ENCODE results near the gene PDZD2.
"Not testable (repeated sequence)": the region's sequence is repeated elsewhere in the genome, so short reads cannot be mapped to it uniquely, and the experiment has no call there.

Gene PDZD2

DNA sequence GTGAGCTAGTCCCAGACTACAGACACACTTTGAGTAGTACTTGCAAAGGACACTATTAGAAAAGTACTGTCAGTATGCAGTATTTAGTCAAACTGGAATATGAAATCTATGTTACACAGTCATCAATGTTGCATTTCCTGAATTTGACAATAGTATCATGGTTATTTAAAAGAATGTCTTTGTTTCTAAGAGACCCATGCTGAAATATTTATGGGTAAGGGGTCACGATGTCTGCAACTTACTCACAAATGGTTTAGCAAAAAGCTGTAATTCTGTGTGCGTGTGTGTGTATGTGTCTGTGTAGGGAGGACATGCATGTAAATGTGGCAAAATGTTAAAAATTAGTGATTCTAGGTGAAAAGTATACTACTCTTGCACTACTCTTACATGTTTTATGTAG is 429.6 kb downstream of the PDZD2 start:
- H3K4me3 ChIP-seq (ENCODE audit: control insufficient read depth, low read depth, low read length) = no peak overlapping the region
- no peak for DNase-seq (ENCODE audit: low read depth)
- TF ChIP-seq, protein P1, sequence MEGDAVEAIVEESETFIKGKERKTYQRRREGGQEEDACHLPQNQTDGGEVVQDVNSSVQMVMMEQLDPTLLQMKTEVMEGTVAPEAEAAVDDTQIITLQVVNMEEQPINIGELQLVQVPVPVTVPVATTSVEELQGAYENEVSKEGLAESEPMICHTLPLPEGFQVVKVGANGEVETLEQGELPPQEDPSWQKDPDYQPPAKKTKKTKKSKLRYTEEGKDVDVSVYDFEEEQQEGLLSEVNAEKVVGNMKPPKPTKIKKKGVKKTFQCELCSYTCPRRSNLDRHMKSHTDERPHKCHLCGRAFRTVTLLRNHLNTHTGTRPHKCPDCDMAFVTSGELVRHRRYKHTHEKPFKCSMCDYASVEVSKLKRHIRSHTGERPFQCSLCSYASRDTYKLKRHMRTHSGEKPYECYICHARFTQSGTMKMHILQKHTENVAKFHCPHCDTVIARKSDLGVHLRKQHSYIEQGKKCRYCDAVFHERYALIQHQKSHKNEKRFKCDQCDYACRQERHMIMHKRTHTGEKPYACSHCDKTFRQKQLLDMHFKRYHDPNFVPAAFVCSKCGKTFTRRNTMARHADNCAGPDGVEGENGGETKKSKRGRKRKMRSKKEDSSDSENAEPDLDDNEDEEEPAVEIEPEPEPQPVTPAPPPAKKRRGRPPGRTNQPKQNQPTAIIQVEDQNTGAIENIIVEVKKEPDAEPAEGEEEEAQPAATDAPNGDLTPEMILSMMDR (conservative IDR thresholded peaks at IDR 0.05; ENCODE audit: control insufficient read depth, insufficient read depth, low read depth, low read length) = no peak

DNA sequence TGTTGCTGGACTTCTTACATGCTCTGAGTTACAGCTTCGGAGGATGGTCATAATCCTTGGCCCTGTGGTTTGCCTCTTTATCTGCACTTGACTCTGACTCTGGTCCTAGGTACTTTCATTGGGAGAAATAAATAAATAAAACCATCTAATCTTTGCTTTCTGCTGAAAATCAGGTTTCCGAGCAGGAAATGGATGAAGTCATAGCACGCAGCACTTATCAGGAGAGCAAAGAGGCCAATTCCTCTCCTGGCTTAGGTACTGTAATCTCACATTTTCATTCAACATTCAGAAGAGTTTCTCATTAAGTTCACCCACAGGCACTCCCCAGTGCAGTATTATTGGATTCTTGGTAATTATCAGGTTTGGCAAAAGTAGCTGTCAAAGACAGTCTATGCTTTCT is 430.5 kb downstream of the PDZD2 start:
- TF ChIP-seq, protein P1 (conservative IDR thresholded peaks at IDR 0.05; ENCODE audit: control insufficient read depth, insufficient read depth, low read depth, low read length) = no peak
- DNase-seq (ENCODE audit: low read depth) = no peak
- no peak overlapping the region for H3K4me3 ChIP-seq (ENCODE audit: control insufficient read depth, low read depth, low read length)

DNA sequence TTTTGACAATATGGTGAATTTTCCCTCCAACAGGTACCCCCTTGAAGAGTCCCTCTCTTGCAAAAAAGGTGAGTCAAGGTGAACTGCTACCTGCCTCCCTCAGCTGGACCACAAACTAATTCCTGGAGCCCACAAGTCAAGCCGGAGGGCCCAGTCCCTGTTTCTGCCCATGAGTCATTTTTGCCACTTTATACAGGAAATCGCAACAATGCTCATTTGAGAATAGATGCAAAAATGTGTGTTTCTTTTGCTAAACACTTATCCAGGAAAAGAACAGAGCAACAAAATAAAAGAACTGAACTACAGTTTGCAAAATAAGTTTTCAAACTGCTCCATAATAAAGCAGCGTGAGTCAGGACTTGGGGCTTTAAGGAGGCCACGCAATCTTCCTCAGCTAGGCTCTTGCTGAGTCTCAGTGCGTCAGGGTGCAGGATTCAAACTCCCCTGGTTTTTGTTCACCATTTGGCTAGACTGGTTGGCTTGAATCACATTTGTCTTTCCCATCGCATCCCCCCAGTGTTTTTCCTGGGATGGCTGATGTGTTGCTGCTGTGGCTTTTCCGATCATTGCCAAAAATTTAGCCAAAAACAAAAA is 432.5 kb downstream of the PDZD2 start:
- H3K4me3 ChIP-seq (ENCODE audit: control insufficient read depth, low read depth, low read length) = no peak overlapping the region
- DNase-seq (ENCODE audit: low read depth) = peak; percentile 32
- TF ChIP-seq, protein P1 (conservative IDR thresholded peaks at IDR 0.05; ENCODE audit: control insufficient read depth, insufficient read depth, low read depth, low read length) = no peak

DNA sequence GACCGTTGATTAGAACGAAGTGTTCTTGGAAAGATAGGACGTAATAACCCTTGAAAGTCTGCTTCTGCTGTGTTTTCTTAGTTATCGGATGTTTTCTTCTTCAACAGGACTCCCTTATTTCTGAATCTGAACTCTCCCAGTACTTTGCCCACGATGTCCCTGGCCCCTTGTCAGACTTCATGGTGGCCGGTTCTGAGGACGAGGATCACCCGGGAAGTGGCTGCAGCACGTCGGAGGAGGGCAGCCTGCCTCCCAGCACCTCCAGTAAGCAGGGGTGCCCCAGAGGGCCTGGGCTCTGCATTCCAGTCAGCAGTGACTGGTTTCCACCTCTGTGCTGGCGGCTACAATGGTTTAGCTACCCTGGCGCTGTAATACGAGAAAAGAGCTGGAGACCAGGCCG is 433.1 kb downstream of the PDZD2 start:
- TF ChIP-seq, protein P1 (conservative IDR thresholded peaks at IDR 0.05; ENCODE audit: control insufficient read depth, insufficient read depth, low read depth, low read length) = no peak
- no peak overlapping the region for H3K4me3 ChIP-seq (ENCODE audit: control insufficient read depth, low read depth, low read length)
- no peak for DNase-seq (ENCODE audit: low read depth)

DNA sequence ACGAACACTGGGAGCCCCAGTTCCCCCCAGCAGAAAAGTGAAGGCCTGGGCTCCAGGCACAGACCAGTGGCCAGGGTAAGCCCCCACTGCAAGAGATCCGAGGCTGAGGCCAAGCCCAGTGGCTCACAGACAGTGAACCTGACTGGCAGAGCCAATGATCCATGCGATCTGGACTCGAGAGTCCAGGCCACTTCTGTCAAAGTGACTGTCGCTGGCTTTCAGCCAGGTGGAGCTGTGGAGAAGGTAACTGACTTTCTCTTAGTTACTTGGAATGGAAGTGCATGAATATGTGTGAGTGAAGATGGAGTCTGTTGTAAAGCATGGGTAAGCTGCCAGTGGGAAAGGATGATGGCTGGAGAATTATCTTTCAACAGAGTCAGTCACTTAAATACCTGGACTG is 435.5 kb downstream of the PDZD2 start:
- no peak overlapping the region for H3K4me3 ChIP-seq (ENCODE audit: control insufficient read depth, low read depth, low read length)
- TF ChIP-seq, protein P1 (conservative IDR thresholded peaks at IDR 0.05; ENCODE audit: control insufficient read depth, insufficient read depth, low read depth, low read length) = no peak
- DNase-seq (ENCODE audit: low read depth) = no peak

DNA sequence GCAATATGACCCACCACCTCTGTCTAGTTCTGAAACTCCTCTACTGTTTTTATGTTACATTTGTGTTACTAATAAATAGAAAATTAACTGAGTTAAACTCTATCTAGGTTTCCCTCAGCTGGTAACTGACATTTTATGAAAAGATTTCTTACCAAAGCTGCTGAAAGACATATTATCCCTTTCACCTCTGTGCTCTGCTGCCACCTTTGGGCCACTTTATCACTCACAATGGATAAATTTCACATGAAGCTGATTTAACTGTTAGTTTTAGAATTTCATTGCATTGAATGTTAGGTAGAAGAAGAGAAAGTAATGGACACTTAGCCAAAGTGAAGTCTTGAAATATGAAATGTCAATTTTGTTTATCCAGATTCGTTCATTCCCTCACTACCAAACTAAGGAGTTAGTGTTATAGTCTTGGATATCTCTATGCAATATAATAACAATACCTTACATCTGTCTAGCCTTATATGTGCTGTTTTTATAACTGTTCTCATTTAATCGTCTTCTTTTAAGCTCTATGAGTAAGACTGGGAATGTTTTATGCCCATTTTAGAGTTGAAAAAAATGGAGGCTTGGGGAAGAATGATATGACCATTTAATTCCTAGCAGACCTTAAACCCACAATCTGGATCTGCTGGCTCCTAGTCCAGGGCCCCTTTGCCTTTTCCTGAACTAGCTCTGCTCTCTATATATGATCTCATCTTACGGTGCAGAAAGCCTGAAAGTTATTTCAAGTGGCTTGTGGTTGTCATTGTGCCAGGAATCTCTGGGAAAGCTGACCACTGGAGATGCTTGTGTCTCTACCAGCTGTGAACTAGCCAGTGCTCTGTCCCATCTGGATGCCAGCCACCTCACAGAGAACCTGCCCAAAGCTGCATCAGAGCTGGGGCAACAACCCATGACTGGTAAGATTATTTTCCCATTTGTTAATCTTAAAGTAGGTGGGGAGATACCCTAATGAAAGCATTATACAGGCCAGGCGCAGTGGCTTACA is 438.1 kb downstream of the PDZD2 start:
- no peak overlapping the region for H3K4me3 ChIP-seq (ENCODE audit: control insufficient read depth, low read depth, low read length)
- DNase-seq (ENCODE audit: low read depth) = peak; percentile 64
- TF ChIP-seq, protein P1 (conservative IDR thresholded peaks at IDR 0.05; ENCODE audit: control insufficient read depth, insufficient read depth, low read depth, low read length) = peak; percentile 78

DNA sequence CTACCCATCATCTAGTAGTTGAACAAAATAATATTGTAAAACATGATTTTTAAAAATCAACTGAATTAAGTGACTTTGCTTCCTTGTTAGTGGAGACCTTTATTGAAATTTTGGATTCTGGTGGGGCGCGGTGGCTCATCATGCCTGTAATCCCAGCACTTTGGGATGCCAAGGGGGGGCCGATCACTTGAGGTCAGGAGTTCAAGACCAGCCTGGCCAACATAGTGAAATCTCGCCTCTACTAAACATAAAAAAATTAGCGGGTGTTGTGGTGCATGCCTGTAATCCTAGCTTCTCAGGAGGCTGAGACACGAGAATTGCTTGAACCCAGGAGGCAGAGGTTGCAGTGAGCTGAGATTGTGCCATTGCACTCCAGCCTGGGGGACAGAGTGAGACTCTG is 439.9 kb downstream of the PDZD2 start:
- H3K4me3 ChIP-seq (ENCODE audit: control insufficient read depth, low read depth, low read length); DNase-seq (ENCODE audit: low read depth): not testable (repeated sequence)

DNA sequence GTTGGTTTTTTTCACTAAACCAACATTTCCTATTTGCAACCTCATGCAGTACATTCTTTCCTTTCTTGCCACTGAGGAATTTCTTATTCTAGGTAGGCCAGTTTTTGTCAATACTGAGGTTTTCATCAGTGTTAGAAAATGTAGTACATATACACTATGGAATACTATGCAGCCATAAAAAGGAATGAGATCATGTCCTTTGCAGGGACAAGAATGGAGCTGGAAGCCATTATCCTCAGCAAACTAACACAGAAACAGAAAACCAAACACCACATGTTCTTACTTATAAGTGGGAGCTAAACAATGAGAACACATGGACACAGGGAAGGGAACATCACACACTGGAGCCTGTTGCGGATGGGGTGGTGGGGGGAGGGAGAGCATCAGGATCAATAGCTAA is 441.6 kb downstream of the PDZD2 start:
- not testable (repeated sequence) for DNase-seq (ENCODE audit: low read depth); H3K4me3 ChIP-seq (ENCODE audit: control insufficient read depth, low read depth, low read length)
